HepG2 (cell line): ENCODE results near the gene HAO2. TPM values are rescaled to one million over a fixed set of nuclear protein-coding genes. Genes with fewer than 3 reads are reported as not detected.

Source experiments
- GMEB2 ChIP-seq: IDR thresholded peaks from 2 replicates; pipeline ENCODE4 v1.6.1; 2016; ENCODE audit warnings: missing biosample characterization, missing genetic modification reagents, low read depth
- JUNB ChIP-seq: sonication (generic); formaldehyde crosslinking; IDR thresholded peaks from 2 replicates; pipeline ENCODE4 v1.8.0; 2022; ENCODE audit warnings: missing genetic modification reagents, mild to moderate bottlenecking, borderline replicate concordance
- REST ChIP-seq, 2 experiments: IDR thresholded peaks; 2 replicates each; pipeline ENCODE4 v1.6.1; 2011 to 2012; ENCODE audit warnings: low read length in 2 of 2, borderline replicate concordance in 1 of 2, low read depth in 1 of 2, mild to moderate bottlenecking in 1 of 2, moderate library complexity in 1 of 2
- TEF ChIP-seq: sonication (generic); formaldehyde crosslinking; IDR thresholded peaks from 2 replicates; pipeline ENCODE4 v1.5.0; 2020; ENCODE audit warnings: missing genetic modification reagents
- ZKSCAN5 ChIP-seq: sonication (generic); formaldehyde crosslinking; IDR thresholded peaks from 2 replicates; pipeline ENCODE4 v1.5.1; 2020; ENCODE audit warnings: mild to moderate bottlenecking, missing genetic modification reagents
- ZNF530 ChIP-seq: sonication (generic); formaldehyde crosslinking; IDR thresholded peaks from 2 replicates; pipeline ENCODE4 v1.5.0; 2020; ENCODE audit warnings: low read depth, mild to moderate bottlenecking, missing genetic modification reagents
- ZNF784 ChIP-seq: sonication (generic); formaldehyde crosslinking; IDR thresholded peaks from 2 replicates; pipeline ENCODE4 v1.5.1; 2020; ENCODE audit warnings: missing genetic modification reagents, mild to moderate bottlenecking, borderline replicate concordance
- polyA plus RNA-seq, 8 experiments: library from polyadenylated mRNA; depleted of rRNA in 3 of 8; stranded (reverse) in 7 of 8; unstranded in 1 of 8; fragments of >200 nt; fragmentation: Illumina TruSeq in 4 of 8; extraction: Trizol in 4 of 8; gene quantifications; 2 replicates each; pipeline versions ENCODE4 v1.2.1 to v1.2.3, GENCODE V29; 2011 to 2016; ENCODE audit warnings: low read depth in 4 of 8, missing spikeins in 1 of 8, mixed read lengths in 1 of 8; ENCODE audit not compliant: insufficient read depth in 1 of 8
- total RNA-seq, 5 experiments: library from RNA; depleted of rRNA; stranded (reverse); fragments of >200 nt; fragmentation: Illumina TruSeq; extraction: Trizol; gene quantifications; 2 replicates each; pipeline ENCODE4 v1.2.3, GENCODE V29; 2016; ENCODE audit warnings: low read depth in 1 of 5

Gene HAO2
- total and polyA plus RNA-seq, 2 of the 13 experiments (the other 11 are each of a cell fraction or from before 2014, with no cell fraction given), result 0.05 to 0.09 TPM

GRCh38 chr1:119391749-119392148, 23.2 kb downstream of the HAO2 start (continued):
- TF ChIP-seq GMEB2, result no peak
- TF ChIP-seq ZNF784, result no peak
- no peak for TF ChIP-seq ZKSCAN5 (CRISPR knock-in tag)
- TF ChIP-seq REST (IDR thresholded peaks at IDR 0.05; ENCODE audit: borderline replicate concordance in 1 of 2, low read depth in 1 of 2, low read length in 2 of 2), result no peak
- no peak for TF ChIP-seq JUNB (CRISPR knock-in tag)
- TF ChIP-seq TEF (CRISPR knock-in tag), result no peak
- TF ChIP-seq ZNF530 (CRISPR knock-in tag), result no peak
- TF ChIP-seq, all 625 proteins: peak for 0
